Activated T-cell treated with anti-CD3 and anti-CD28 coated beads for 24 hours (primary cell): ENCODE measurements around the gene LIFR.

ENCODE experiments used
- DNase-seq: peaks from one replicate; pipeline ENCODE4 v3.0.0-alpha.2; 2020; ENCODE audit warnings: low read depth

LIFR gene

DNA sequence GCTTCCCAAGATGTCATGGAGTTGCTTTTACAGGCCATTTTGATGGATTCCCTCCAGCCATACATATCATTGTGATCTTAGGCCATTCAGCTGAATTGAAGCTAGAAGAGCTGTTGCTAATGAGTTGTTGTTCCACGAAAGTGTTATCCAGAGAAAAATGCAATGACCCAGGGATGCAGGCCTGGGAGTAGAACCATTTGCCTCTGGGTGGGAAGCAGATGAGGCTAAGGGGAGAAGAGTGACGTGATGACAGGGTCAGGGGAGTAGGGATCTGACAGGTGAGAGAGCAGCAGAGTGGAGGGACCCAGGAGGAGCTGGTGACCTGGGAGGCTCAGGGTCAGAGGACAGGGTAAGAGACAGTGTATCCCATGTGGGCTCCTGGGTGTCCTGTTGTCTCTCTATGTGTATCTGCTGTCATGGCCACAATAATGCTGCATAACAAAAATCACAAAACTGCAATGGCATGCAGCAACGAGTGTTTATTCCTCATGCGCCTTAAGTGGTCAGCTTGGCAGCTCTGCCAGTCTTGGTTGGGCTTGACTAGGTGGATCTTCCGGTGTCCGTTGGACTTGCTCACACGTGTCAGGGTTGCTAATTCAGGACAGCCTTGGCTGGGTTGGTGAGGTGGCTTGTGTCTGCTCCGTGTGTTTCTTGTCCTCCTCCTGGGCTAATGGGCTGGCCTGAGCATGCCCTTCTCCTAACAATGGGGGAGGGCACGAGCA lies 90.6 kb downstream of the LIFR start:
- no peak for DNase-seq

DNA sequence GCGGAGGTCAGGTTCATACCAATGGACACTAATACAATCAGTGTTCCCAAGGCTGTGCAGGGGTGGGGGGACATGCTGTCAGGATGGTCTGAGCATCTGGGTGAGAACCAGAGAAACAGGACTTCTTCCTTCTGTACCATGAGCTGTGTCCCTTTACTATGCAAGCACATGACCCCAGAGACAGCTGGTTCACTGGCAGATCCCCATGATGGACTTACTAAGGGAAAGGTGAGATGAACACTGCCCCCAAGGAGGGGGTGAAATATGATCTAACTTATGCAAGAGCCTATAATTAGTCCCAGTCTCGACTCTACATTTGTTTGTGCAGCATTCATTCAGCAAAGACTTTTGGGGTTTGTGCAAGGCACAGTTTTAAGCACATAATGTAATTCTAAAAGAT lies 91.4 kb downstream of the LIFR start:
- DNase-seq, result no peak

DNA sequence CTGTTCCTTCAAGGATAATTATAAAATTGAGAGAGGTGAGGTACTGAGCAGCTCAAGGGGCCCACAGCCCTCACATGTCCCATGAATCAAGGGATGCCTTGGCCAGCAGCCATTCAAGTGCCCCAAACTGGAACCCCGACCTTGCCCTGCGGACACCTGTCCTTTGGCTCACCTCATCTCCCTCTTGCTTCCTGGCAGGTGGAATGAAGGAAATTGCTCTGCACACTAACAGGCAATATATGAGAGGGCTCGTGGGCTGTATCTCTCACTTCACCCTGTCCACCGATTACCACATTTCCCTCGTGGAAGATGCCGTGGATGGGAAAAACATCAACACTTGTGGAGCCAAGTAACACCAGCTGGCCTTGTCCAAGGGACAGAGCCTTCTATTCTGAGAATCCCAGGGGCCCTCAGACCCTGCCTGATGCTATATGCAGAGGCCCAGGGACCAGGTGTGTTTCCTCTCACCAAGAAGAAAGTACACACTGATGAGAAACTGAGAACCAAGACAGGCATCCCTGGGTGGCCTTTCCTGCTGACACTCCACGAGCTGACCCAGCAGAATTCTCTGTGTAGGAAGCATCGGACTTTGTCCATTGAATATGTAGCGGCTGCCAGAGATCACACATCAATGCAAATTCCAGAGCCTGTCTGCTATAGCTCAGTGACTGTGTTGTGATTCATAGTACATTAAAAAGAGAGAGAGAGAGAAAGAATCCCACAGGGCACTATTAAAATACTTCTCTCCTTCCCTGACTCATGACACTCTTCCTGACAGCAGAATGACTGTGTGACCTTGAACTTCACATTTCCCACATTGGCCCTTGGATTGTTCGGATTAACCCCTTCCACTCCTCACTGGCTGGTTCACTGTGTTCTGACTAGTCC lies 92.6 kb downstream of the LIFR start:
- DNase-seq, result no peak

DNA sequence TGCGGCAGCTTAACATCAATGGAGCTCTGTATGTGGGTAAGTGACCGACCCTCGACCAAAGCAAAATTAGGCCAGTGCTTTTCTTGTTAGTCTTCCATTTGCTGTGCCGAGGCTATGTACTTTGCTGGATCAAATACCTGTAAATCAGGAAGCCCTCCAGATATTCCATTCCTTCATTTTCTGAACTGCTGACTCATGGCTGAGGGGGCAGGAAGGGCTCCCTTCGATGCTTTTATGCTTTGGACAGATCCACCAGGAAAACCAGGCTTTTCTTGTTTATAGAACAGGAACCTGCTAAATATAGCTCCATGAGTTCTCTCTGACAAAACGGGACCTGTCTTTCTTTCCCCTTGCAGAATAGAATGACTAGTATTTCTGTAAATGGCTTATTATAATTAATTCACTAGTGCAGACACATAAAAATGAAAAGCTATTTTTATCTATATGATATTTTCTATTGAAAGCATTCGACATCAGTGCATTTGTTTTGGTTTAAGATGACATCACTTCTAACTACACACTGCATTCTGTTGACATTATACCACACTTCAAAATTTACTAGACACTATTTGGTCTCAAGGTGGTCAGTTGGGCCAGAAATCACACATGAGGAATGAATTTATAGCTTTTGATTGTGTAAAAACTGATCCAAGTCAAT lies 93.3 kb downstream of the LIFR start:
- no peak for DNase-seq

DNA sequence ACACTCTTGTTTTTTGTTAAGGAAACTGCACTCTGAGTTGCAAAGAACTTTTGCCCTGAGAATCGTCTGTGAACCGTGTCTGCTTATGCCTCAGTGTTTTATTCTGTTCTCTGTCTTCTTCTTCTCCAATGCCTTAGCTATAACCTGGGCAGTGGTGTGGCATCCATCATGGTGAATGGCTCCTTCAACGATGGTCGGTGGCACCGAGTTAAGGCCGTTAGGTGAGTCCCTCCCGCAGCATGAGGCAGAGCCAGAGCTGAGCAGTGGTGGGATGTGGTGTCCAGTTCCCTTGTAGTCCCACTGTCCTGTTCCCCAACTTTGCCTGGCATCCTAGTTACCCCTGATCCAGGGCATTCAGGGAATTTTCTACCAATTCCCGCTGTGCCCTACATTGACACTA lies 98.3 kb downstream of the LIFR start:
- no peak for DNase-seq

DNA sequence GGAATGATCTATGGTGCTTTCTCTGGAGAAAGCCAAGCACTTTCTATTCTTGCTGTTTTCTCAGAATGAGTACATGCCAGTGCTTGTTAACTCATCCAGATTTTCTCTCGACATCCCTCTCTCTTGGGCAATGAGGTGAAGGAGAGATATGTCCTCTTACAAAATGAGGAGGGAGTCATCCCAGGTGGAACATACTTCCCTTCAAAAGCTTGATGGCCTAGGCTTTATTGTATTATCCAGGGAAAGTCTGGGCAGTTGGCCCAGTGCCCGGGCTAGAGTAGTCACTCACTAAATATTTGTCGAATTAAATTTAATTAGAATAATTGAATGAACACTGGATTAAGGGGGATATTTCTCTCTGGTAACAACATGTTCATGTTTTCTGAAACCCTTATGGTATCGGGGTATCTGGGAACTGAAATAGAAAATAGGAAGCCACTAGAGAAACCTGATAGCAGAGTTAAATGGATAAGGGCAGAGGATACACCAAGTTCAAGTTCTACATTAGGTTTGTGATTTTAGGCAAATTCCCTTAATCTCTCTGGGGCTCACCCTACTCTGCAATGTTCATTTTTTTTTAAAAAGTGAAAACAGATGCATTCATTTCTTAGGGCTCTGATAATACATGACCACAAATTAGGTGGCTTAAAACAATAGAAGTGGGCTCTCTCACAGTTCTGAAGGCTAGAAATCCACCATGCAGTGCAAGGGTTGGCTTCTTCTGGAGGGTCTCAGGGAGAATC lies 99.6 kb downstream of the LIFR start:
- no peak for DNase-seq

DNA sequence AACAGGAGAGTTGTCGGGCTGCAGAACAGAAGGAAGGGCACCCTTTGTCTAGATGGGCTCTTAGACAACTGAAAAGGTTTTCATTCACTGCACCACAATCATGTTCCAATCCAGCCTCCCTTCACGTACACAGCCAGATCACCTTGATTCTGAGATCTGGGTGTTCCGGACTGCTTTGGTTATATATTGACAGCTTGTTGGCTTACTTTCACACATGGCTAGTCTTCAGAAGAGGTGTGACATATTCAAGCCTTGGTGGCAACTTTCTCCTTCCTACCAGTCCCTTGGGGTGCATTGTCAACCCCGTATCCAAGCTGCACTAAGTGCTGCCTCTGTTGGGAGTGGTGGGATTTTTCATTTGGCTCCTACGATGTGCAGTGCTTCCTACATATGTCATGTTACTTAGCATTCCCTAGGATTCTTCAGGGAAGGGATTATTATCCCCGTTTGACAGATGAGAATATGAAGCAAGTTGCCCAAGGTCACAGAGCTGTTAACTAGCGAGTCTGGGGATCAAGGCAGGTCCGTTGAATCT lies 100.6 kb downstream of the LIFR start:
- no peak for DNase-seq

DNA sequence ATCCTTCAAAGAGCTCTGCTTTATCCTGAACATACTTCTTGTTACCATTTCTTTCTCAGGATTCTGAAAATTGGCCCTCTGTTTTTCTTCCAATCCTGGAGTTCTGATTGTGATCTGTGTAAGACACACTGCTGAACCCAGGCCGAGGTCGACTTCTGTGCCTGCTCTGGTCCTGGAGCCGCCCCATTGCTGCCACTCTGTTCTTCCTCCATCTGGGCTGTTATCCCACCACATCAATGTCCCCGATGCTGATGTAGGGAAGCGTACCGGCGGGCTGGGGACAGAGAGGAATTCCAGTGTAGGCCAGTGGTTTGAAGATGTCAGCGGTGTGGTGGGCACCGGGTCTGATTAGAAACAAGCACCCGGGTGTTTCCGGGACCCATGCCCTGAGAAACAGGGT lies 102.5 kb downstream of the LIFR start:
- DNase-seq, result no peak

DNA sequence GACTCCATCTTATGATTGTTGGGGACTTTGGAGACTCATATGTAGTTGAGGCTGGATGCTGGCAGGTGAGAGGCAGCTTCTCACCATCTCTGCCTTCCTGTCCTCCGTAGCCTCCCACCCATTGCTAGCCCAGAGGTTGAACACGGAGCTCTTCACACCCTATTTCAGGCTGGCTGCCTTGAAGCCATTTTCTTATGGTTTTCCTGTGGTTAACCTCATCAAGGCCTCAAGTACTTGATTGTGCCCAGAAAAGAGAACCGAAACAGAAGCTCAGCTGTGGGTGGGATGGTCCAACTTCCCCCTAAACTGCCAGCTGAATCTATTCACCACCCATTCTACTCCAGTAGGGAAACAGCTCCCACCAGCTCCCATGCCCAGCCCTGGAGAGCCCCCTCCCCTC lies 102.9 kb downstream of the LIFR start:
- DNase-seq, result peak; percentile 17

DNA sequence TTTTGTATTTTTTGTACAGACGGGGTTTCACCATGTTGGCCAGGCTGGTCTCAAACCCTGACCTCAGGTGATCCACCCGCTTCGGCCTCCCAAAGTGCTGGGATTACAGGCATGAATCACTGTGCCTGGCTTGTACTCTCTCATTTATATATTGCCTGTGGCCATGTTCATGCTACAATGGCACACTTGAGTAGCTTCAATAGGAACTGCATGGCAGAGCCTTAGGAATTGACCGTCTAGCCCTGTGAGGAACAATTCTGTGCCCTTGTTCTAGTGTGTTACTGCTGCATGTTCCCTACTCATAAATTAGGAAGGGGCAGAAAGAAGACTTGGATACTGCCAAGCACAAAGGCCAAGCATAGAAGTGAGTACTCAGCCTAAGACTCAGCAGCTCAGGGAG lies 104.2 kb downstream of the LIFR start:
- DNase-seq, result no peak

DNA sequence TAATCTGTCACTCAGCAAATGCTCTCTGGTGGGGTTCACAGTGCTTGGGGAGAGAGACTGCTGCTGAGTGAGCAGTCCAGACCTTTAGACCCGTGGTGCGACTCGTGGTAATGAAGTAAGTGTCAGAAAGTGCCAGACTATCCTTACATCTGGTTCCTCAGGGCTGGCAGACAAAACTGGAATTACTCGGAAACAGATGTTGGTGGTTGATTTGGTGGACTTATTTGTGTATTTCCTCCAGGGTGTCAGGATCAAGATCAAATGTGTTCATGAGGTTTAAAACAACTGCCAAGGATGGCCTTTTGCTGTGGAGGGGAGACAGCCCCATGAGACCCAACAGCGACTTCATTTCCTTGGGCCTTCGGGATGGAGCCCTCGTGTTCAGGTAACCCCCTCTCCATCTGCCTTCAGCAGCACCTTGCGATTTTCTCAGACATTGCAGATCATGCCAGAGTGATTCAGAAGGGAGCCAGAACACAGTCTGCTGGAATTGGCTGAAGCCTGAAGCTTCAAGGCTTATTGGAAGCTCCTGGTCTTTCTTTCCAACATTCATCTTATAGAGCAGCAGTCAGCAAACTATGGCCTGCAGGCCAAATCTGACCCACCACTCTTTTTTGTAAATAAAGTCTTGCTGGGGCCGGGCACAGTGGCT lies 105.2 kb downstream of the LIFR start:
- DNase-seq, result no peak

DNA sequence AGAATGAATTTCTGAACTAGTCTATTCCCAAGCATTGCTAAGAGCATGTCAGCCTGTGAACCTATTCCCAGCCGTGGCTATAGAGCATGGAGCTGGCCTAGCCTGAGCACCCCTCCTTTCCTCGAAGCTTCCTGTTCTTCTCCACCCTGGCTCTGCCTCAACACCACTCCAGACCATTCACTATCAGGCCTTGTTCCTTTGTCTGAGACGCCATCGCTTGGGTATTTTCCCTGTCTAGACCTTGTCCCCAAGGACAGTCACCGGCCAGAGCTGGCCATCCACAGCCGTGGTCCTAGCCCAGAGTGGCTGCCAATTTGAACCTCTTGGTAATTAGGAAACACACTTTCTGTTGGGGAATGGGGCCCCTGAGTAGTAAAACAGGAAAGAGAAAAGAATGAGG lies 105.8 kb downstream of the LIFR start:
- no peak for DNase-seq

DNA sequence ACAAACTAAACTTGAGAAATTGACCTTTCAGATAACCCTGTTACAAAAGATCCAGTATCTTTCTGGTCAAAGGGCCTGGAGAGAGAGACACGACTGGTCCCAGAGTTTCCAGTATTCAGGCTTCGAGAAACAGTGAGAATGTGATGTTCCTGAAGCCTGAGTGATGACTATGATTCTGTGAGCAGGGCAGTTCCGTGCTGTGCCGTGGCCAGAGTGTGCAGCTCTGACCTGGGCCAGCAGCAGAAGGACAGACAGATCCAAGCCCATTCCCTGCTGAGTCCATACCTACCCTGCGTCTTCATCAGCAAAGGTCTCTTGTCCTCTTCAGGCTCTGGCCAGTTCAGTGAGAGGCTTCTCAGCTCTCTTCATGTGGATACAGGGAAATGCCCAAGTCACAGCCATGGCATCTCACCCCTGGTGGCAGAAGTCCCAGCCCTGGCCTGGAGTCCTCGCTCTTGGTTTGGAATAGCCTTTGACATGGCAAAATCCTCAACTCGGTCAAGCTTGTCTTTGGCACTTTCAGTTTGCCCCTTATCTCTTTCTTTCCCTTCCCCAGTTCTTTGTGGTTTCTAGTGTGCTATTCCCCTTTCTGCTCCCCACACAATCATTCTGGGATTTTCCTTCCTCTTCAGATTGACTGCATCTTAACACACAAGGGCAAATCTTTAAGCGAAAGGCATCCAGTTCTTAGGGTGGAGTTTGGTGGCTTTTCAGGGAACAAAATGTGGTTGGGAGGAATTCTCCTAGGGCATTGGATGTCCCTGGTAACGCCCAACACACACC lies 107.7 kb downstream of the LIFR start:
- DNase-seq, result no peak

DNA sequence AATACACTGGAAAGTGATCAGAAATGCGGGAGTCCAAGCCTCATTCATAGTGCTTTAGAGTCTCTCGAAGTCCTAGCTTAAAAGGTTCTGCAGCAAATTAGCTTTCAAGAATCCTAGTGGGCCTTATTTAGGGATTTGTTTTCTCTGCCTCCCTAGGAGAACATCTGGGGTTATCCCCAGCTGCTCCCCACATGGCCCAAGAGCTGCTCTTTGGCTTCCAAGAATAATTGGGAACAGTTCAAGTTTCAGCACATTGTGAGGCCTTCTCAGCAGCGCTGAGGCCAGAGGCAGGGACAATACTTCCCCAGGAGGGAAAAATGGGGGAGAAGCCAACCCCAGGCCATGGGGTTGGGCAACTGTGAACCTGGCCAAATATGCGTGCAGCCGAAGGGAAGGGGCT lies 108.7 kb downstream of the LIFR start:
- DNase-seq, result no peak

DNA sequence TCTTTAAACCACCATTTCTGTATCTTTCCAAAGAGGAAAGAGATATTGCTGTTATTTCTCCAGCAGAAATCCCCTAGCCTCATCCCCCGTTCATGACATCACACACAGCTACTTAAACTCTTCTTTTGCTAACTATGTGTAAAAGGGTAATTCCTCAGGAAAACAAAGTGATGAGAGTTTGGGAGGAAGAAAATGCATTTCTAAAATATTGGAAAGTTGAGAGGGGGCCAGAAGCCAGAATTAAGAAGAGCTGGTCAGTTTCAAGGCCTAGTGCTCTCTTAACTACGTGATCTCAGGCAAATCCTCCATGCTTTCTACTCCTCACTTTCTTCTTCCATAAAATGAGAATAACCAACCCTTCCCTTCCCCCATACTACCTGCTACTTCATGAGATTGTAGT lies 109.4 kb downstream of the LIFR start:
- no peak for DNase-seq

DNA sequence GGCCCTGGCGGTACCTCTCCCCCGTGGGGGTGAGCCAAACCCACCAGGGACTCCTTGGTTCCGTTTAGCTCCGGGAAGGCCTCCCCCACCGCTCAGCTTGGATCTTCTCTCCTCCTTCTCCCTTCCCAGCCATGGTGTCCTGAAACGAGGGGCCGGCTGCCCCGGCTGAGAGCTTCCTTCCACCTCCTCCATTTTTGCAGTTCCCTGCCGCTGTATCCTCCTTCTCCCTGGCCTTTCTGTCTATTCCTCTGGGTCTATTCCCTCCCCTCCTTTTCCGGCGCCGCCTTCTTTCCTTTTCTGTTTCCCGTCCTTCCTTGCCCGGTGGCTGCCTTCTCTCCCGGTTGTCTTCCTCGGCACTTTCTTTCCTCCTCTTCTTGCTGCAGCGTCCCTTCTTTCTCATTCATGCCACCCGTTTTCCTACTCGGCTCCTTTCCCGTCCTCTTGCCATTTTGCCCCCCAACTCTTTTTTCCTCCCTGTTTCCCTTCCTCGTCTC lies 110.4 kb downstream of the LIFR start:
- no peak for DNase-seq

DNA sequence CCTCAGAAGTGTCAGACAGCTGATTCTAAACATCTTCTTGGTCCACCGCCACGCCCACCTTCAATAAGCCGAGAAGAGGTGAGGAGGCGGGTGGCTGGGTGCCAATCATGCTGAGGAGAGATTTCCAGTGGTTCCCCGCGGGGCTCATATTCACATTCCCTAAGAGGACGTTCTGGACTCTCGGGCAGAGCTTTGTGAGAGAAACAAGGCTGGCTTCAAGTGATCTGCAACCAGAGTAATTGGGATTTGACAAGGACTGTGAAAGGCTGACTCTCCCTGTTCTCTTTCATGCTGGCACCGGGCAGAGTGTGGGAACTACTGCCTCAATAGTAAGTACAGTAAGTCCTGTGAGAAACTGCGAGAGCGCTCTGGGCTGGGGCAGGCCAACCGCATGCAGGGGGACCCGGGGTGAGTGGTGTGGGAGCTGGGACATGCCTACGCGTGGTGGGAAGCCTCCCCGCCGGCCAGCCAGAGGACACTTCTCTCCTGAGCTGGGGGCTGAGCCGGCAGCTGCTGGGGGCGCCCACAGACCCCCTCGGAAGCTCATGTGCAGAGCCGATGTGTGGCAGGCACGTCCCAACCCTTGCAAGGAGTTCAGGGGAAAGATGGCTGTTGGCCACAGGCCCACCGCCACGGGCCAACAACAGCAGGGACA lies 110.9 kb downstream of the LIFR start:
- no peak for DNase-seq

DNA sequence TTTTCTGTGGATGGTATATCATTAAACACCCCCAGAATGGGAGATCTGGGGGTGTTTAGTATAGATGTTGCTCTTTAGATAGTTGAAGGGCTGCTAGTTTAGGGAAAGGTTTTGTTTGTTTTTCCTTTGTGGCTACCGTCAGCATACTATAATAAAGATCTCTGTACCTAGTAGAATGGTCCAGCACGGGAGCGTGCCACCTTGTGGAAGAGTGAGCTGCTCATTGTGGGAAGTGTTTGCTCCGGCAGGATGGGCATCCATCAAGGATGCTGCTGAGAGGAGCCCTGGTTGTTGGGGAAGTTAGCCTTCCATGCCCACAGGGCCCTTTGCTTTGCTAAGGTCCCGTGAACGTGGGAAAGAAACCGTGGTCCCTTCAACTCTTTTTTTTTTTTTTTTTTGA lies 113.1 kb downstream of the LIFR start:
- DNase-seq, result no peak

DNA sequence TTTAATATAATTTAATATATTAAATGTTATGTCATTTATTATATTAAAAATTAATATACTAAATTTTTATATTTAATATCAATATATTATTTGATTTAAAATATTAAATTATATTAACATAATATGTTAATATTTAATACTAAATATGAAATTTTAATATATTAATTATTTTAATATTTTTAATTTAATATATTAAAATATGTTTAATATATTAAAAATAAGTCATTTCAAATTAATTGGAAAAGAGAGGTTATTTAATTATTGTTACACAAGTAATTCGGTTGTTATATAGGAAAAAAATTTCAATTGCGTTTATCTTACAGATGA lies 114.2 kb downstream of the LIFR start:
- no peak for DNase-seq
